WTC11 (cell line): Measurements from ENCODE around the gene NKAIN4. TPM values are rescaled to one million over a fixed set of nuclear protein-coding genes. Genes with fewer than 3 reads are reported as not detected.

ENCODE experiments used
- ATAC-seq: fragments of 200-7000 bp; cut with Tn5 transposase; 2 replicates; pipeline ENCODE4 v1.10.0; 2021; ENCODE audit warnings: mild to moderate bottlenecking, moderate library complexity
- CTCF ChIA-PET: fragments of 300-600 bp; sonication (Branson Sonifier 250); formaldehyde crosslinking; loops from one replicate; lab custom pipeline; 2021; ENCODE audit warnings: antibody characterized with exemption; lab: Charles Lee
- POLR2A ChIA-PET: fragments of 350-600 bp; sonication (Branson Sonifier 250); formaldehyde crosslinking; loops from one replicate; lab custom pipeline; 2021; ENCODE audit warnings: antibody characterized with exemption; lab: Charles Lee
- DNase-seq: peaks from one replicate; pipeline ENCODE4 v3.0.0; 2021; ENCODE audit warnings: low spot score
- H3K27ac Mint-ChIP-seq: 2 replicates; pipeline ENCODE4 v1.8.0; 2021; ENCODE audit warnings: mixed read lengths
- H3K27me3 Mint-ChIP-seq: 2 replicates; pipeline ENCODE4 v1.8.0; 2021; ENCODE audit warnings: low read depth, mild to moderate bottlenecking, moderate library complexity, mixed read lengths
- H3K36me3 Mint-ChIP-seq: 2 replicates; pipeline ENCODE4 v1.8.0; 2021; ENCODE audit warnings: mixed read lengths
- H3K4me1 Mint-ChIP-seq: 2 replicates; pipeline ENCODE4 v1.8.0; 2022; ENCODE audit warnings: mixed read lengths
- H3K4me3 Mint-ChIP-seq: 2 replicates; pipeline ENCODE4 v1.8.0; 2021; ENCODE audit warnings: mild to moderate bottlenecking, moderate library complexity, mixed read lengths
- H3K9me3 Mint-ChIP-seq: 2 replicates; pipeline ENCODE4 v1.8.0; 2021; ENCODE audit warnings: mixed read lengths
- EMX1 ChIP-seq: fragments of 250-450 bp; sonication (Bioruptor Pico); IDR thresholded peaks from 2 replicates; pipeline ENCODE4 v1.8.0; 2021; ENCODE audit warnings: mild to moderate bottlenecking
- FOXK1 ChIP-seq: sonication (generic); formaldehyde crosslinking; IDR thresholded peaks from 2 replicates; pipeline ENCODE4 v1.8.0; 2022; ENCODE audit warnings: mild to moderate bottlenecking, moderate library complexity, missing genetic modification reagents
- NR2C2 ChIP-seq: sonication (generic); formaldehyde crosslinking; IDR thresholded peaks from 2 replicates; pipeline ENCODE4 v1.8.0; 2022; ENCODE audit warnings: mild to moderate bottlenecking, missing genetic modification reagents
- RORB ChIP-seq: fragments of 250-450 bp; sonication (Bioruptor Pico); IDR thresholded peaks from 2 replicates; pipeline ENCODE4 v1.9.0; 2021; ENCODE audit warnings: mild to moderate bottlenecking
- TCF7 ChIP-seq: sonication (generic); formaldehyde crosslinking; IDR thresholded peaks from 2 replicates; pipeline ENCODE4 v1.8.0; 2022; ENCODE audit warnings: mild to moderate bottlenecking, low read depth, missing genetic modification reagents, moderate library complexity
- ZNF671 ChIP-seq: fragments of 250-450 bp; sonication (Bioruptor Pico); IDR thresholded peaks from 2 replicates; pipeline ENCODE4 v1.8.0; 2021; ENCODE audit warnings: mild to moderate bottlenecking
- total RNA-seq: library from RNA; stranded (reverse); gene quantifications from 3 replicates; pipeline ENCODE4 v1.2.3, GENCODE V29; 2021
- TF ChIP-seq, protein P1 (sequence below): fragments of 200-600 bp; IDR thresholded peaks from 2 replicates; pipeline ENCODE4 v1.8.0; 2022; ENCODE audit warnings: antibody characterized with exemption
- TF ChIP-seq, protein P2 (sequence below): sonication (generic); formaldehyde crosslinking; IDR thresholded peaks from 2 replicates; pipeline ENCODE4 v1.8.0; 2022; ENCODE audit warnings: missing genetic modification reagents
- TF ChIP-seq, protein P3 (sequence below): sonication (generic); formaldehyde crosslinking; IDR thresholded peaks from 2 replicates; pipeline ENCODE4 v1.8.1; 2023; ENCODE audit warnings: mild to moderate bottlenecking, missing genetic modification reagents, moderate library complexity
- TF ChIP-seq, protein P4 (sequence below): sonication (generic); formaldehyde crosslinking; IDR thresholded peaks from 2 replicates; pipeline ENCODE4 v1.8.1; 2023; ENCODE audit warnings: mild to moderate bottlenecking, missing genetic modification reagents, moderate library complexity
- TF ChIP-seq, protein P5 (sequence below): fragments of 250-450 bp; sonication (Bioruptor Pico); IDR thresholded peaks from 2 replicates; pipeline ENCODE4 v1.9.0; 2021; ENCODE audit warnings: moderate library complexity, mild to moderate bottlenecking, inconsistent platforms, borderline replicate concordance
- TF ChIP-seq, protein P6 (sequence below): fragments of 250-450 bp; sonication (Bioruptor Pico); IDR thresholded peaks from 2 replicates; pipeline ENCODE4 v2.1.2; 2022; ENCODE audit warnings: mild to moderate bottlenecking, moderate library complexity

NKAIN4 gene
- total RNA-seq, 1 experiment from 2014 or later, result 7.2 TPM

DNA sequence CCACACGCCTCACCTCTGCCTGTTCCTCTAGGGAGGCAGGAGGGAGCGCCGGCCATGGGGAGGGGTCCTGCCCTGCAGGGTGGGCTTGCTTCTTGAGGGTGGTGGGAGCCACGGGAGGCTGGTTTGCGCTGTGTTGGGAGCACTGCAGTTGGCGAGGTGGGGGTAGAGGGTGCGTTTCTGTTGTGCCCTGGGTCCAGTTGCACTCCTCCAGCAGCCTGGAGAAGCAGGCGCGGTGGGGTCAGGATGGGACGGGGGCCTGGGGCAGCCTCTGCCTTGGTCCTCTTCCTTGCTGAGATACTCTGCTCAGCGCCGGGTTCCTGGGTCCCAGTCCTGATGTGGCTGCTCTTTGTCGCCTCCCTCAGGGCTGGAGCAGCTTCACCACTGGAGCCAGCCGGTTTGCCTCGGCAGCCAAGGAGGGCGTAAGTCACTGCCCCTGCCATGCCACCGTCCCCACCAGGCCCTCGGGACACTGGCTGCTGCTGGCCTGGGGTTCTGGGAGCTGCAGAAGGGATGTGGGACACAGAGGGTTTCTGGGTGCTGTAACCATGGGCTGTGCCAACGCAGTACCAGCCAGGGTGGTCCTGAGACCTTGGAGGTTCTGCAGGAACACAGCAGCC, 26.8 kb upstream of the NKAIN4 start:
- ChIA-PET POLR2A (no interaction called here), CTCF (interaction anchor here (0.6 to 4.7 kb wide), 22 partner anchors 8 to 756 kb away, joined by 3 to 66 read pairs (median 4); partner anchors contain the start of genes ARFGAP1 and BIRC7)
- H3K27ac Mint-ChIP-seq, result no peak overlapping the region; the same call in 1 of the 2 replicates
- TF ChIP-seq RORB (CRISPR knock-in tag), result no peak
- TF ChIP-seq, protein P1, sequence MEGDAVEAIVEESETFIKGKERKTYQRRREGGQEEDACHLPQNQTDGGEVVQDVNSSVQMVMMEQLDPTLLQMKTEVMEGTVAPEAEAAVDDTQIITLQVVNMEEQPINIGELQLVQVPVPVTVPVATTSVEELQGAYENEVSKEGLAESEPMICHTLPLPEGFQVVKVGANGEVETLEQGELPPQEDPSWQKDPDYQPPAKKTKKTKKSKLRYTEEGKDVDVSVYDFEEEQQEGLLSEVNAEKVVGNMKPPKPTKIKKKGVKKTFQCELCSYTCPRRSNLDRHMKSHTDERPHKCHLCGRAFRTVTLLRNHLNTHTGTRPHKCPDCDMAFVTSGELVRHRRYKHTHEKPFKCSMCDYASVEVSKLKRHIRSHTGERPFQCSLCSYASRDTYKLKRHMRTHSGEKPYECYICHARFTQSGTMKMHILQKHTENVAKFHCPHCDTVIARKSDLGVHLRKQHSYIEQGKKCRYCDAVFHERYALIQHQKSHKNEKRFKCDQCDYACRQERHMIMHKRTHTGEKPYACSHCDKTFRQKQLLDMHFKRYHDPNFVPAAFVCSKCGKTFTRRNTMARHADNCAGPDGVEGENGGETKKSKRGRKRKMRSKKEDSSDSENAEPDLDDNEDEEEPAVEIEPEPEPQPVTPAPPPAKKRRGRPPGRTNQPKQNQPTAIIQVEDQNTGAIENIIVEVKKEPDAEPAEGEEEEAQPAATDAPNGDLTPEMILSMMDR, result 0 out of 2 replicates have a peak, but pooled peaks have one; percentile 39
- H3K4me1 Mint-ChIP-seq, result no peaks in the 10 kb centered on the region
- ATAC-seq, result peak; percentile 91
- no peaks in the 10 kb centered on the region for H3K9me3 Mint-ChIP-seq
- peaks cover 33% of the 10 kb centered on the region for H3K36me3 Mint-ChIP-seq
- no peak overlapping the region for H3K4me3 Mint-ChIP-seq
- no peaks in the 10 kb centered on the region for H3K27me3 Mint-ChIP-seq
- DNase-seq, result peak; percentile 67

DNA sequence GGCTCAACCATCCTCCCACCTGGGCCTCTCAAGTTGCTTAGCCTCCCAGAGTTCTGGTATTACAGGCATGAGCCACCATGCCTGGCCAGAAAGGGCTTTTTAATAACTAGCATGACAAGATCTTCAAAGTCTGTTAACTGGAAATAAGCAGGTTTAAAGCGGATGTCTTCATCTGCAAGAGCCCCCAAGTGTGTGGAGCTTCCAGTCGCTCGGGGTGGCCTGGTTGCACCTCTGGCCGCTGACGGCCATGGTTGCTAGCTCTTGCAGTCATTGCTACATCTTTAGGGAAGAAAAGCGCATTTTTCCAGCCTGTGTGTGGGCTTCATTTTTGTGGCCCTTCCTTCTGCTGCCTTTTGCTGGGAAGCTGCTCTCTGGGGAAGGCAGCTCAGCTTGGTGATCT, 26.1 kb upstream of the NKAIN4 start:
- ATAC-seq (no peak), DNase-seq (no peak)
- Mint-ChIP-seq H3K27ac (peak overlapping the region; percentile 39; the same call in 1 of the 2 replicates), H3K36me3 (peaks cover 27% of the 10 kb centered on the region), H3K27me3 (no peaks in the 10 kb centered on the region), H3K4me1 (no peaks in the 10 kb centered on the region), H3K9me3 (no peaks in the 10 kb centered on the region), H3K4me3 (no peak overlapping the region)
- TF ChIP-seq, protein P2, sequence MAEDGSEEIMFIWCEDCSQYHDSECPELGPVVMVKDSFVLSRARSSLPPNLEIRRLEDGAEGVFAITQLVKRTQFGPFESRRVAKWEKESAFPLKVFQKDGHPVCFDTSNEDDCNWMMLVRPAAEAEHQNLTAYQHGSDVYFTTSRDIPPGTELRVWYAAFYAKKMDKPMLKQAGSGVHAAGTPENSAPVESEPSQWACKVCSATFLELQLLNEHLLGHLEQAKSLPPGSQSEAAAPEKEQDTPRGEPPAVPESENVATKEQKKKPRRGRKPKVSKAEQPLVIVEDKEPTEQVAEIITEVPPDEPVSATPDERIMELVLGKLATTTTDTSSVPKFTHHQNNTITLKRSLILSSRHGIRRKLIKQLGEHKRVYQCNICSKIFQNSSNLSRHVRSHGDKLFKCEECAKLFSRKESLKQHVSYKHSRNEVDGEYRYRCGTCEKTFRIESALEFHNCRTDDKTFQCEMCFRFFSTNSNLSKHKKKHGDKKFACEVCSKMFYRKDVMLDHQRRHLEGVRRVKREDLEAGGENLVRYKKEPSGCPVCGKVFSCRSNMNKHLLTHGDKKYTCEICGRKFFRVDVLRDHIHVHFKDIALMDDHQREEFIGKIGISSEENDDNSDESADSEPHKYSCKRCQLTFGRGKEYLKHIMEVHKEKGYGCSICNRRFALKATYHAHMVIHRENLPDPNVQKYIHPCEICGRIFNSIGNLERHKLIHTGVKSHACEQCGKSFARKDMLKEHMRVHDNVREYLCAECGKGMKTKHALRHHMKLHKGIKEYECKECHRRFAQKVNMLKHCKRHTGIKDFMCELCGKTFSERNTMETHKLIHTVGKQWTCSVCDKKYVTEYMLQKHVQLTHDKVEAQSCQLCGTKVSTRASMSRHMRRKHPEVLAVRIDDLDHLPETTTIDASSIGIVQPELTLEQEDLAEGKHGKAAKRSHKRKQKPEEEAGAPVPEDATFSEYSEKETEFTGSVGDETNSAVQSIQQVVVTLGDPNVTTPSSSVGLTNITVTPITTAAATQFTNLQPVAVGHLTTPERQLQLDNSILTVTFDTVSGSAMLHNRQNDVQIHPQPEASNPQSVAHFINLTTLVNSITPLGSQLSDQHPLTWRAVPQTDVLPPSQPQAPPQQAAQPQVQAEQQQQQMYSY, result no peak
- TF ChIP-seq, protein P3, sequence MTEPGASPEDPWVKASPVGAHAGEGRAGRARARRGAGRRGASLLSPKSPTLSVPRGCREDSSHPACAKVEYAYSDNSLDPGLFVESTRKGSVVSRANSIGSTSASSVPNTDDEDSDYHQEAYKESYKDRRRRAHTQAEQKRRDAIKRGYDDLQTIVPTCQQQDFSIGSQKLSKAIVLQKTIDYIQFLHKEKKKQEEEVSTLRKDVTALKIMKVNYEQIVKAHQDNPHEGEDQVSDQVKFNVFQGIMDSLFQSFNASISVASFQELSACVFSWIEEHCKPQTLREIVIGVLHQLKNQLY (CRISPR knock-in tag), result no peak
- TF ChIP-seq FOXK1 (CRISPR knock-in tag) (no peak), TCF7 (no peak), ZNF671 (no peak)
- TF ChIP-seq, protein P4, sequence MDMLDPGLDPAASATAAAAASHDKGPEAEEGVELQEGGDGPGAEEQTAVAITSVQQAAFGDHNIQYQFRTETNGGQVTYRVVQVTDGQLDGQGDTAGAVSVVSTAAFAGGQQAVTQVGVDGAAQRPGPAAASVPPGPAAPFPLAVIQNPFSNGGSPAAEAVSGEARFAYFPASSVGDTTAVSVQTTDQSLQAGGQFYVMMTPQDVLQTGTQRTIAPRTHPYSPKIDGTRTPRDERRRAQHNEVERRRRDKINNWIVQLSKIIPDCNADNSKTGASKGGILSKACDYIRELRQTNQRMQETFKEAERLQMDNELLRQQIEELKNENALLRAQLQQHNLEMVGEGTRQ, result no peak
- TF ChIP-seq, protein P5, sequence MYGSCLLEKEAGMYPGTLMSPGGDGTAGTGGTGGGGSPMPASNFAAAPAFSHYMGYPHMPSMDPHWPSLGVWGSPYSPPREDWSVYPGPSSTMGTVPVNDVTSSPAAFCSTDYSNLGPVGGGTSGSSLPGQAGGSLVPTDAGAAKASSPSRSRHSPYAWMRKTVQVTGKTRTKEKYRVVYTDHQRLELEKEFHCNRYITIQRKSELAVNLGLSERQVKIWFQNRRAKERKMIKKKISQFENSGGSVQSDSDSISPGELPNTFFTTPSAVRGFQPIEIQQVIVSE (CRISPR knock-in tag), result no peak
- TF ChIP-seq, protein P6, sequence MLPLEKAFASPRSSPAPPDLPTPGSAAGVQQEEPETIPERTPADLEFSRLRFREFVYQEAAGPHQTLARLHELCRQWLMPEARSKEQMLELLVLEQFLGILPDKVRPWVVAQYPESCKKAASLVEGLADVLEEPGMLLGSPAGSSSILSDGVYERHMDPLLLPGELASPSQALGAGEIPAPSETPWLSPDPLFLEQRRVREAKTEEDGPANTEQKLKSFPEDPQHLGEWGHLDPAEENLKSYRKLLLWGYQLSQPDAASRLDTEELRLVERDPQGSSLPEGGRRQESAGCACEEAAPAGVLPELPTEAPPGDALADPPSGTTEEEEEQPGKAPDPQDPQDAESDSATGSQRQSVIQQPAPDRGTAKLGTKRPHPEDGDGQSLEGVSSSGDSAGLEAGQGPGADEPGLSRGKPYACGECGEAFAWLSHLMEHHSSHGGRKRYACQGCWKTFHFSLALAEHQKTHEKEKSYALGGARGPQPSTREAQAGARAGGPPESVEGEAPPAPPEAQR (CRISPR knock-in tag), result no peak
- ChIA-PET POLR2A (no interaction called here), CTCF (interaction anchor here (0.7 to 4.7 kb wide), 14 partner anchors 9 to 101 kb away, joined by 3 to 66 read pairs (median 4); partner anchors contain the start of gene BIRC7)

DNA sequence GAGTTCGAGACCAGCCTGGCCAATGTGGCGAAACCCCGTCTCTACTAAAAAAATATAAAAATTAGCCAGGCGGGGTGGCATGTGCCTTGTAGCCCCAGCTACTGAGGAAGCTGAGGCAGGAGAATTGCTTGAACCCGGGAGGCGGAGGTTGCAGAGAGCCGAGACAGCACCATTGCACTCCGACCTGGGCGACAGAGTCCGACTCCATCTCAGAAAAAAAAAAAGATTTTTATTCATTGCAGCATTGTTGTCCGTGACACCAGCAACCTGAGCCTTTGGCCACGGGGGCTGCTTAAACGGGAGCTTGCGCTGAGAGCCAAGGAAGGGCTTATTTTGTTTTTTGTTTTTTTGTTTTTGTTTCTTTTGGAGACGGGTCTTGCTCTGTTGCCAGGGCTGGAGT, 25.7 kb upstream of the NKAIN4 start:
- H3K27ac Mint-ChIP-seq, result no peak overlapping the region
- POLR2A ChIA-PET, result no interaction called here
- DNase-seq, result no peak
- H3K4me3 Mint-ChIP-seq, result no peak overlapping the region
- no peak for ATAC-seq
- no peaks in the 10 kb centered on the region for H3K27me3 Mint-ChIP-seq
- no peaks in the 10 kb centered on the region for H3K9me3 Mint-ChIP-seq
- TF ChIP-seq NR2C2 (no peak), EMX1 (no peak)
- TF ChIP-seq, all 79 proteins: peak for 0
- Mint-ChIP-seq H3K36me3 (peaks cover 27% of the 10 kb centered on the region), H3K4me1 (no peaks in the 10 kb centered on the region; the same call in 1 of the 2 replicates)
- CTCF ChIA-PET, result interaction anchor here (0.7 to 4.7 kb wide), 9 partner anchors 9 to 102 kb away, joined by 3 to 66 read pairs (median 4); partner anchors contain the start of gene BIRC7
